Measurements from ENCODE around the gene RPL38. TPM values are rescaled to one million over a fixed set of nuclear protein-coding genes. Genes with fewer than 3 reads are reported as not detected.

RPL38 gene
- total RNA-seq, 1 donor: 426 TPM

DNA sequence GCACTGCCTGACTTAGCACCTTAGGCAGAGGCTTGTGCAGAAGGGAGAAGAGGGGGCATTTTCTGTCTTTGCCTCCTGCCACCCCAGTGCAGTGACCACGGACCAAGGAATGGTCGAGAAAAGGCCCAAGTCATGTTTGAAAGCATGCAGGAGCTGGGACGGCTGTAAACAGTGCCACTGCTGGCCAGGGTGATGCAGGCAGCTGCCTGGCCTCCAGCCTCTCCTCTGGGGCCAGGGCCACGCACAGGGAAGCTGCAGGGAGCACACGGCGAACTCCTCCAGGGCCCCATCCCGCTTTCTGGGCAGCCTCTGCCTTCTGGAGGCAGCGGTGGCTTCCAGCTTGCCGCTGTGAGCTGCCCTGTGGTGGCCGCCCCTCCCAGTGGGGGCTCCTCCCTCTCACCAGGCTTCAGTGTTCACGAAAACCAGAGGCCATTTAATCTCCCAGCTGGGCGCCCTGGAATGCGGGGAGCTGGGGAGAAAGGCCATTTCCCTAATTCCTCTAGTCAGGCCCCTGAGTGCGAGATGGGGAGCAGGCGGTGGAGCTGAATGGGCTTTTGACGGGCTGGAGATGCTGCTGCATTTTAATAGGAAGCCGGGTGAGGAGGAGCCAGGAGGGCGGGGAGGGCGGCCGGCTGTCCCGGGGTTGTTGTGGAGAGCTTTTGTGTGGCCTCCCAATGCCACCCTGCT lies 41.8 kb downstream of the RPL38 start:
- DNase-seq (ENCODE audit: low read depth in 2 of 3, low spot score in 2 of 3): no peak

DNA sequence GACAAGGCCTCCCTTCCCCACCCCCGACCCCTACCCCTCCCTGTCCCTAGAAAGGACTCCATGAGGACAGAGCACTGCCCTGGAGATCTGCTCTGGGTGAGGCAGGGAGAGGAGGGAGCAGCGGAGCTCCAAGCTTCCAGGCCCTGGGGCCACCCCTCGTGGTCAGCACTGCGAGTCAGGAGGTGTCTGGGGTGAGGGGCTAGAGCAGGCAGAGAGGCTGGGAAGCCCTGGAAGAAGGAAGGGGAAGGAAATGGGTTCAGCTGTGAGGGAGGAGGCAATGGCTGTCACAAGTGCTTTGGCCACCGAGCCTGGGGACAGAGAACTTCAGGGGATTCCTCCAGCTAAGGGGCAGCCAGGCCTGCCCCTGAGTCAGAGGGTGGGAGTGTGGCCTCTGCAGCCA lies 42.4 kb downstream of the RPL38 start:
- no peak for DNase-seq (ENCODE audit: low read depth in 2 of 3, low spot score in 2 of 3)

DNA sequence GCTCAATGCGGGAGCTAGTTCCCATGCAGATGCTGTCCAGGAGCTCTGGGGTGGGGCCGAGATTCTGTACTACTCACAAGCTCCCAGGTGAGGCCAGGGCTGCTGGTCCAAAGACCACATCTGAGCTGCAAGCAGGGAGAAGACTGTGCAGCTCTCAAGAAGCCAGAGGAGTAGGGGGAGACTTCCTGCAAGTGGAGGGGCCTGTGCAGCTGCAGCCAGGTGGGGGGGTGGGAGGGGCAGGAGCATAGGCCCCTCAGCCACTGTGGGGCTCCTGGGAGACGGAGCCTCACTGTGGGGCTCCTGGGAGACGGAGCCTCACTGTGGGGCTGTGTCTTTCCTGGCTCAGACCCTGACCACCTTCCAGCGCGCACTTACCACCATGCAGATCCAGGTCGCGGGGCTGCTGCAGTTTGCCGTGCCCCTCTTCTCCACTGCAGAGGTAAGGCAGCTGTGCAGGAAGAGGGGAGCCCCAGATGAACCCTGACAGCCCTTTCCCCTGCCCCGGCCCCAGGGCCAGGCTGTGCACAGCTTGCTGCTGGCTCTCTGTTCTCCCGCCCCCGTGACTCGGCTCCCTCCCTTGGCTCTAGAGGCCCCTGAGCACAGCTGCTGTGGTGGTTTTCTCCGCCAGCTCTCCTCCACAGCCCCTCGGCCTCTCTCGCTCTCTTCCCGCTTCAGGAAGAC lies 46.3 kb downstream of the RPL38 start:
- DNase-seq (ENCODE audit: low read depth in 2 of 3, low spot score in 2 of 3): no peak

DNA sequence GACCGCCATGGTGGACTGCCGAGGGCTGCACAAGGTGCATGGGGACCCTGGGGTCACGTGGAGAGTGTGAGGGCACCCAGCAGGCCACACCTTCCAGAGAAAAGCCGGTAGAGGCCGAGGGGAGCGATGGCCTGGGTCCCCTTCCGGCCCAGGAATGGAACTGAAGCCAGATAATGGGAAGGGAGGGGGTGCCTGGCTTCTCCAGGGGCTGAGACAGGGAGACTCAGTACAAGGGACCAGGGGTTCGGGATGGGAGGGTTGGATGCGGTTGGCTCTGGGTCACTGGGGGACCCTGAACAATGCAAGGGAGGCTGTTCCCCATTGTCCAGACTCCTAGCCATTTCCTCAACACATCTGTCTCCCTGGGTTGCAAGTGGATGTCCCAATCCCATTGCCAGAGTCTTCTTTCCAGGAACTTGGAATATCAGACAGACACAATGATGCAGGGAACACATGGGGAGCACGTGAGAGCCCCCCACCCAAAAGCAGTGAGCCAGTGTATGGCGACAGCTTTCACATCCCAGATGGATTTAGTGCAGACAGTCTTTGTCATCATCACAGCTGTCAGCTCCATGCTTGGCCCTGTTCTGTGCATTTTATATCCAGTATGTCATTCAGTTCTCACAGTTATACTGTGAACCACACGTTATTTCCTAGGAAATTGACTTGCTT lies 47.0 kb downstream of the RPL38 start:
- DNase-seq (ENCODE audit: low read depth in 2 of 3, low spot score in 2 of 3): no peak

DNA sequence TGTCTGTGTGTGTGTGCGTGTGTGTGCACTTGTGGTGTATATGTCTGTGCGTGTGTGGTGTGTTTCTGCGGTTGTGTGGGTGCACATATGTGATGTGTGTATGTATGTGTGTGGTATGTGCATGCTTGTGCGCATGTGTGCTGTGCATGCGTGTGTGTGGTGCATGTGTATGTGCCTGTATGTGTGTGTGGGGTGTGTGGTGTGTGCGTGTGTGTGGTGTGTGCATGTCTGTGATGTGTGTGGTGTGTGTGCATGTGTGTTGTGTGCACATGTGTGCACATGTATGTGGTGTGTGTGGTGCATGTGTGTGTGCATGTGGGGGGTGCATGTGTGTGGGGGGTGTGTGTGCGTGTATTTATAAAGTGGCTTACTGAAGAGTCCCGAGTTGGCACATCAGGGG lies 47.6 kb downstream of the RPL38 start:
- no peak for DNase-seq (ENCODE audit: low read depth in 2 of 3, low spot score in 2 of 3)

DNA sequence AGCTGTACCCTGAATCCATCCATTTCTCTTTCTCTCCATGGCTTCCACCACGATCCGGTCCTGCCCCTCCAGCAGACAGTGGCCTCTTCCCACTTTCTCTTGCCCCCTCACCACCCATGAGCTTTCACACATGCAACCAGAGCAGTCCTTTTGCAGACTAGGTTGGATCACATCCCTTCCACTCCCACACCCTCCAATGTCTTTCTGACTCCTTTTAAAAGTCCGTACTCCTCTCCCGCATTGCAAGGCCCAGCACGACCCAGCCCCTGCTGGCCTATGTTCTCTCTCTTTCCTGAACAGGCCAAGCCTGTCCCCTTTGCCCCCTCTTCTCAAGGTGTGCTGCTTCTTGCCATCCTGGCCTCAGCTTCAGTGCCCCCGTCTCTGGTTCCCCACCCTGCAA lies 48.1 kb downstream of the RPL38 start:
- no peak for DNase-seq (ENCODE audit: low read depth in 2 of 3, low spot score in 2 of 3)

DNA sequence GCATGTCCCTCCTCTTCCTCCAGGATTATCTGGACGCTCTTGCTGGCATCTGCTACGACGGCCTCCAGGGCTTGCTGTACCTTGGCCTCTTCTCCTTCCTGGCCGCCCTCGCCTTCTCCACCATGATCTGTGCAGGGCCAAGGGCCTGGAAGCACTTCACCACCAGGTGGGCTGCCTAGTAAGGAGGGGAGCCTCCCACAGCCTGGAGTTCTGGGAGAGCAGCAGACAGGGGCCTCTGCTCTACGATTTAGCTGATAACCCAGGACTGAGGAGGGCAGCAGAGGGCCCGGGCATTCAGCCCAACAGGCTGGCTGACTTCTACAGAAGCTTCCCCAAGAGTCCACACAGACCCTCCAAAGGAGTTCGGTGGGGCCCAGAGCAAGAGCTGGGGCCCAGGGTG lies 48.7 kb downstream of the RPL38 start:
- DNase-seq (ENCODE audit: low read depth in 2 of 3, low spot score in 2 of 3): no peak

DNA sequence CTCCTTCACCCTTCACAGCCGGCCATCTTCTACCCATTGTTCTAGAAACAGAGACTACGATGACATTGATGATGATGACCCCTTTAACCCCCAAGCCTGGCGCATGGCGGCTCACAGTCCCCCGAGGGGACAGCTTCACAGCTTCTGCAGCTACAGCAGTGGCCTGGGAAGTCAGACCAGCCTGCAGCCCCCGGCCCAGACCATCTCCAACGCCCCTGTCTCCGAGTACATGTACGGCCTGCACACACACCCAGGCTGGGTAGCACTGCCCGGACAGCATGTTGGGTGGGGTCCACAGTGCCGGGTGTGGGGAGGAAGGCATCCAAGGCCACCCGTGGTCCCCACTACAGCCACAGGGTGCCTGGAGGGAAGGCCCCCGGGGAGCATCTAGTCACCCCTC lies 49.6 kb downstream of the RPL38 start:
- no peak for DNase-seq (ENCODE audit: low read depth in 2 of 3, low spot score in 2 of 3)

DNA sequence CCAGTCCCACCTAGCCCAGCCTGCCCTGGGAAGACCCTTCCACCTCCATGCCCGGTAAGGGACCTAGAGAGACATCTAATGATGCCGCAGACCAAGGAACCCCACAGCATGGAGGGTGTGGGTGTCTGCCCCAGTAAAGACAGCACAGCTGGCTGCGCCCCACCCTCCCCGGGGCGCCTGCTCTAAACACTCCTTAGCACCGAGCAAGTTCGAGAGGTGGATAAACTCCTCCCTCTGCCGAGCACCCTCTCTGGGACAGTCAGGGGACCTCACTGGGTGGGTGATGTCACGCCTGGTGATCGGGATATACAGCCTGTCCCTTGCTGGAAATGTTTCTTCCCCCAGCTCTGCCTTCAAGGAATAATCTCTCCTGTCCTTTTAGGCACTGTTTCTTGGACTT lies 53.8 kb downstream of the RPL38 start:
- DNase-seq (ENCODE audit: low read depth in 2 of 3, low spot score in 2 of 3): no peak

DNA sequence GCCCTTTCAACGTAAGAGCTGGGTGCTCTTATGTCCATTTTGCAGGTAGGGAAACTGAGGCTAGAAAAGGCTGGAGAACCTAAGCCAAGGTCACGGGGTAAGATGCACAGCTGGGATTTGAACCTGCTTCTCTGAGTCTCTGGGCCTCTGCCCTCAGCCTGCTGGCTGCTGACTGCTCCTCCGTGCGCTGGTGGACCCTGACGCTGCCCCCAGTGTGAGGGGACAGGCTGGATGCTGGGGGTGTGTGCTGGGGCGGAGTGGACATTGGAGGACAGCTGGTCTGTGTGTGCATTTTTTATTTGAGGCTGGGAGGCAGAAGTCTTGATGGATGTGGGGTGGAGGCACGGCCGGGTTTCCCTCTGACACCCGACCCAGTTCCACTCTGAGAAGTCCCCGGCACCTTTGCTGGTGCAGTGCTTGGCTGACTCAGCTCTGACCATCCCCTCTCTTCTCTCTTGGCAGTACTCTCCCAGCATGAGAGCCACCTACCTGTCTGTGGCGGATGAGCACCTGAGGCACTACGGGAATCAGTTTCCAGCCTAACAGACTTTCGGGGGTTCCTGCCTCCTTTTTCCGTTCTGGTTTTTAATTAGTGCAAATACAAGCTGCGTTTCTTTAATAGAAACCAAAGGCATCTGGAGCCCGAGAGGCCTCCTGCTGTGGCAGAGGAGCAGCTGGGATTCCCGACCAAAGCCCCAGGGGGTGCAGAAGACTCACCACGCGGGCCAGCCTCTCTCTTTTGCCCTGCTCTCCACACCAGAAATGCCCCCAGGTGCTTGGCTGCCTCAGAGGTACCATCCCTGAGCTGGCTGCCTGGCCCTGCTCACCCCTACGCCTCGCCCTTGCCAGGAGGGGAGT lies 56.4 kb downstream of the RPL38 start:
- no peak for DNase-seq (ENCODE audit: low read depth in 2 of 3, low spot score in 2 of 3)

Other genes with a start within 250 kb of the RPL38 start
- 13.5 TPM for gene TTYH2, start 9.9 kb downstream of the RPL38 start, total RNA-seq
- 0.27 TPM for gene DNAI2, start 70.6 kb downstream of the RPL38 start, total RNA-seq
- under 0.01 TPM for gene KIF19, start 122.5 kb downstream of the RPL38 start, total RNA-seq
- gene BTBD17, start 158.2 kb downstream of the RPL38 start, total RNA-seq: under 0.01 TPM
- 1.3 TPM for gene GPR142, start 163.8 kb downstream of the RPL38 start, total RNA-seq
- gene GPRC5C, start 228.4 kb downstream of the RPL38 start, total RNA-seq: 3.8 TPM

All from hematopoietic multipotent progenitor cell (in vitro differentiated cells).